GM19395 (cell line): Measurements from ENCODE around the gene PSMC4.
A peak's percentile ranks its signal among the peaks of the same experiment; 100 is the strongest.
"Not testable (repeated sequence)": the region's sequence is repeated elsewhere in the genome, so short reads cannot be mapped to it uniquely, and the experiment has no call there.

Experiments used
- ATAC-seq: cut with Tn5 transposase; IDR thresholded peaks from one replicate; pipeline ENCODE4 v1.9.1; 2021; ENCODE audit warnings: mild to moderate bottlenecking, moderate library complexity; ENCODE audit not compliant: unreplicated experiment

The PSMC4 gene

GRCh38 chr19:39943586-39943985, 27.4 kb upstream of the PSMC4 start:
- no peak for ATAC-seq

GRCh38 chr19:39946532-39946931, 24.4 kb upstream of the PSMC4 start:
- no peak for ATAC-seq

GRCh38 chr19:39949026-39949747, 21.8 kb upstream of the PSMC4 start:
- no peak for ATAC-seq

- no peak for ATAC-seq
These were observed 19.8 kb upstream of the PSMC4 start for GRCh38 chr19:39951065-39951650.

GRCh38 chr19:39951686-39952085, 19.3 kb upstream of the PSMC4 start:
- no peak for ATAC-seq

- ATAC-seq = no peak
These were observed 17.1 kb upstream of the PSMC4 start for GRCh38 chr19:39953915-39954314.

GRCh38 chr19:39957886-39958285, 13.1 kb upstream of the PSMC4 start:
- not testable (repeated sequence) for ATAC-seq

GRCh38 chr19:39958942-39959341, 12.0 kb upstream of the PSMC4 start:
- ATAC-seq = not testable (repeated sequence)

- not testable (repeated sequence) for ATAC-seq
These were observed 11.6 kb upstream of the PSMC4 start for GRCh38 chr19:39959407-39959806.

- ATAC-seq = no peak
These were observed 7.1 kb upstream of the PSMC4 start for GRCh38 chr19:39963898-39964297.

GRCh38 chr19:39966617-39967016, 4.3 kb upstream of the PSMC4 start:
- ATAC-seq = no peak

- ATAC-seq = no peak
These were observed 3.4 kb upstream of the PSMC4 start for GRCh38 chr19:39967561-39967960.

- ATAC-seq = no peak
These were observed 2.2 kb upstream of the PSMC4 start for GRCh38 chr19:39968789-39969188.

- ATAC-seq = no peak
These were observed 1.7 kb upstream of the PSMC4 start for GRCh38 chr19:39969266-39969665.

GRCh38 chr19:39969681-39970424, 1.1 kb upstream of the PSMC4 start:
- ATAC-seq = no peak

GRCh38 chr19:39970425-39970674, 615 bp upstream of the PSMC4 start:
- peak; percentile 17 for ATAC-seq

GRCh38 chr19:39971380-39972035, 543 bp downstream of the PSMC4 start:
- ATAC-seq = no peak

- no peak for ATAC-seq
These were observed 3.6 kb downstream of the PSMC4 start for GRCh38 chr19:39974377-39975155.

GRCh38 chr19:39982883-39983282, 11.9 kb downstream of the PSMC4 start:
- no peak for ATAC-seq

- no peak for ATAC-seq
These were observed 12.8 kb downstream of the PSMC4 start for GRCh38 chr19:39983695-39984300.

- no peak for ATAC-seq
These were observed 15.7 kb downstream of the PSMC4 start for GRCh38 chr19:39986643-39987042.
